Right atrium auricular region (tissue), 2 donors: ENCODE results near the gene LRBA. TPM values are rescaled to one million over a fixed set of nuclear protein-coding genes. Genes with fewer than 3 reads are reported as not detected.

ENCODE experiments used
- DNase-seq: peaks from one replicate; pipeline ENCODE4 v3.0.0-alpha.2; 2019; ENCODE audit warnings: low spot score
- H3K27ac ChIP-seq, 2 donors: fragments of 200-600 bp; sonication (generic); 1 replicate in 1 of 2; 2 replicates in 1 of 2; pipeline ENCODE4 v1.5.1; 2016 to 2019
- H3K27me3 ChIP-seq, 2 donors: fragments of 200-600 bp; sonication (generic); one replicate each; pipeline versions ENCODE4 v1.5.1 to v1.6.0; 2017 to 2019
- H3K36me3 ChIP-seq: fragments of 200-600 bp; sonication (generic); one replicate; pipeline ENCODE4 v1.5.1; 2016
- H3K4me1 ChIP-seq, 2 donors: fragments of 200-600 bp; sonication (generic); one replicate each; pipeline versions ENCODE4 v1.5.1 to v1.6.0; 2017 to 2019
- H3K4me3 ChIP-seq, 2 donors: fragments of 200-600 bp; sonication (generic); 1 replicate in 1 of 2; 2 replicates in 1 of 2; pipeline ENCODE4 v1.5.1; 2017 to 2019; ENCODE audit warnings: mild to moderate bottlenecking in 1 of 2, moderate library complexity in 1 of 2
- H3K9me3 ChIP-seq, 2 donors: fragments of 200-600 bp; sonication (generic); one replicate each; pipeline ENCODE4 v1.5.1; 2019
- total RNA-seq, 2 donors: library from RNA; depleted of rRNA; stranded (reverse); fragments of >200 nt; gene quantifications; one replicate each; pipeline ENCODE4 v1.1.0, GENCODE V29; 2016
- TF ChIP-seq, protein P1 (sequence below), 2 donors: fragments of 200-600 bp; sonication (generic); IDR thresholded peaks; one replicate each; pipeline ENCODE4 v1.5.1; 2019; ENCODE audit warnings: antibody characterized with exemption in 2 of 2

LRBA gene
- total RNA-seq, 2 donors from 2014 or later = 20.8 to 37.7 TPM

- H3K36me3 ChIP-seq = no peaks in the 10 kb centered on the region
- H3K27me3 ChIP-seq = no peaks in the 10 kb centered on the region
- DNase-seq = no peak
- TF ChIP-seq, protein P1, sequence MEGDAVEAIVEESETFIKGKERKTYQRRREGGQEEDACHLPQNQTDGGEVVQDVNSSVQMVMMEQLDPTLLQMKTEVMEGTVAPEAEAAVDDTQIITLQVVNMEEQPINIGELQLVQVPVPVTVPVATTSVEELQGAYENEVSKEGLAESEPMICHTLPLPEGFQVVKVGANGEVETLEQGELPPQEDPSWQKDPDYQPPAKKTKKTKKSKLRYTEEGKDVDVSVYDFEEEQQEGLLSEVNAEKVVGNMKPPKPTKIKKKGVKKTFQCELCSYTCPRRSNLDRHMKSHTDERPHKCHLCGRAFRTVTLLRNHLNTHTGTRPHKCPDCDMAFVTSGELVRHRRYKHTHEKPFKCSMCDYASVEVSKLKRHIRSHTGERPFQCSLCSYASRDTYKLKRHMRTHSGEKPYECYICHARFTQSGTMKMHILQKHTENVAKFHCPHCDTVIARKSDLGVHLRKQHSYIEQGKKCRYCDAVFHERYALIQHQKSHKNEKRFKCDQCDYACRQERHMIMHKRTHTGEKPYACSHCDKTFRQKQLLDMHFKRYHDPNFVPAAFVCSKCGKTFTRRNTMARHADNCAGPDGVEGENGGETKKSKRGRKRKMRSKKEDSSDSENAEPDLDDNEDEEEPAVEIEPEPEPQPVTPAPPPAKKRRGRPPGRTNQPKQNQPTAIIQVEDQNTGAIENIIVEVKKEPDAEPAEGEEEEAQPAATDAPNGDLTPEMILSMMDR (IDR thresholded peaks at IDR 0.05) = no peak
- no peak overlapping the region for H3K27ac ChIP-seq
- no peaks in the 10 kb centered on the region for H3K4me1 ChIP-seq
- no peaks in the 10 kb centered on the region for H3K9me3 ChIP-seq
- H3K4me3 ChIP-seq = no peak overlapping the region
Observed at GRCh38 chr4:150534818-150535217, 480.3 kb downstream of the LRBA start.

- Histone ChIP-seq H3K4me3 (no peak overlapping the region), H3K36me3 (no peaks in the 10 kb centered on the region), H3K9me3 (no peaks in the 10 kb centered on the region), H3K27me3 (no peaks in the 10 kb centered on the region), H3K27ac (no peak overlapping the region), H3K4me1 (no peaks in the 10 kb centered on the region)
- TF ChIP-seq, protein P1 (IDR thresholded peaks at IDR 0.05) = no peak
- no peak for DNase-seq
Observed at GRCh38 chr4:150533673-150534072, 481.4 kb downstream of the LRBA start.

DNA sequence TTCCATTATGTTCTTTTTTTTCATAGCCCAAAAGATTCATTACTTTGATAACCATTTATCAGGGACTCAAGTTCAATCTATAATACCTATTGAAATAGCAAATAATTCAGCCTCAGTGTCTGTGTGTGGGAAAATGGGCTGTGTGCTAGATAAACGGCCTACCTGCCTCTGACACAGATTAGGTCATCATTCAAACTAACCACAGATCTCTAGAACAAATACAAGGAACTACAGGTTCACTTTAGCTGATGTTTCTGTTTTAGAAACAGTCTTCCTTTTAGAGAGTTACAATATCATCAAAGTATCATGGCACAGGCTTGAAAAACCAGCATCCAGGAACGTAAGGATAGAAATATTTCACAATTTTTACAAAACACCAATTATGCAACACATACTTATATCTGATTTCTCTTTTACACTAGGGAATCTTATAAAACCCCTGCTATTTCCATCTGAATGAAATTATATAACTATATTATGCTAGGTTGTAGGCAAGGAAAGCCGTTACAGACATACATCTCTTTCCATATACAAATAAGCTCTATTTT, 489.7 kb downstream of the LRBA start:
- Histone ChIP-seq H3K4me1 (no peaks in the 10 kb centered on the region), H3K27me3 (no peaks in the 10 kb centered on the region), H3K27ac (no peak overlapping the region), H3K4me3 (no peak overlapping the region), H3K36me3 (no peaks in the 10 kb centered on the region), H3K9me3 (no peaks in the 10 kb centered on the region)
- TF ChIP-seq, protein P1 (IDR thresholded peaks at IDR 0.05) = no peak
- DNase-seq = no peak

GRCh38 chr4:150518559-150518958, 496.5 kb downstream of the LRBA start:
- Histone ChIP-seq H3K9me3 (no peaks in the 10 kb centered on the region), H3K27me3 (no peaks in the 10 kb centered on the region), H3K4me3 (no peak overlapping the region), H3K27ac (no peak overlapping the region), H3K4me1 (no peaks in the 10 kb centered on the region), H3K36me3 (no peaks in the 10 kb centered on the region)
- TF ChIP-seq, protein P1 (IDR thresholded peaks at IDR 0.05) = no peak
- no peak for DNase-seq

DNA sequence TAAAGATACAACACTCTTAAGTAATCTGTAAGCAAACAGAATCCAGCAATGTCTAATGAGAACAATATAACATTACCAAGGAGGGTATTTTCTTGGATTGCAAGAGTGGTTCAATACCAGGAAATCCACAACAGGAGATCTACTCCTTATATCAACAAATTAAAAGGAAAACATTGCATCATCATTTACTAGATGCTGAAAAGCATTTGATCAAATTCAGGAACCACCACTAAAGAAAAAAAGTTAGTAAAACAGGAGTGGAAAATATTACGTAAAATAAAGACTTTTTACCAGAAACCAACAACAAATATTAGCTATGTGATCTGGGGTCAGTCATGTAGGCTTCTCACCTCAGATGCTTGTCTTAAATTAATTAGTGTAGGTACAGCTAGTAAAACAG, 499.9 kb downstream of the LRBA start:
- TF ChIP-seq, protein P1 (IDR thresholded peaks at IDR 0.05) = no peak
- no peak overlapping the region for H3K4me3 ChIP-seq
- no peaks in the 10 kb centered on the region for H3K36me3 ChIP-seq
- H3K27ac ChIP-seq = no peak overlapping the region
- no peaks in the 10 kb centered on the region for H3K9me3 ChIP-seq
- H3K27me3 ChIP-seq = no peaks in the 10 kb centered on the region
- no peaks in the 10 kb centered on the region for H3K4me1 ChIP-seq
- no peak for DNase-seq

DNA sequence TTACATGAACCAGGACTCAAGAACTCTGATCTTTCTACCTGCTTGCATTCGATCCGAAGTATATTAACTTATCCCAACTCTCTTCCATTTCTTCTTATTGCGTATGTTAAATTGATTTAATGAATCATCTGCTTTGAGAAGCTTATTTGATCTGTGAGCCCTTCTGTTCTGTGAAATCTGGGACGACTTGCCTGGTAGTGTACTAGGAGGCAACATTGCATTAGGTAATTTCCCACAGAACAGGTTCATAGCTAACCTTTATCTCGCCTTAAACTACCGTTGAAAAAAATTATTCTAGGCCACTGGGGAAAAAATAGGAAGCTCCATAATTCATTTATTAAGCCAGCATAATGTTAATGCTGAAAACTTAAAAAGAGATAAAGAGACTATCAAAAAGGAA, 500.4 kb downstream of the LRBA start:
- no peak for DNase-seq
- H3K36me3 ChIP-seq = no peaks in the 10 kb centered on the region
- TF ChIP-seq, protein P1 (IDR thresholded peaks at IDR 0.05) = no peak
- no peaks in the 10 kb centered on the region for H3K27me3 ChIP-seq
- no peak overlapping the region for H3K4me3 ChIP-seq
- H3K4me1 ChIP-seq = no peaks in the 10 kb centered on the region
- H3K27ac ChIP-seq = no peak overlapping the region
- no peaks in the 10 kb centered on the region for H3K9me3 ChIP-seq
